HepG2 (cell line): ENCODE data around the gene ACOX3. TPM values are rescaled to one million over a fixed set of nuclear protein-coding genes. Genes with fewer than 3 reads are reported as not detected.

Experiments used
- EHMT2 ChIP-seq: fragments of 200-600 bp; sonication (generic); IDR thresholded peaks from 2 replicates; pipeline ENCODE4 v1.7.0; 2017; ENCODE audit warnings: antibody characterized with exemption, low read depth, low read length, borderline replicate concordance
- FOXK2 ChIP-seq: fragments of 450-650 bp; IDR thresholded peaks from 2 replicates; pipeline ENCODE4 v1.6.1; 2016
- KLF15 ChIP-seq: sonication (generic); formaldehyde crosslinking; IDR thresholded peaks from 2 replicates; pipeline ENCODE4 v1.8.1; 2023; ENCODE audit warnings: borderline replicate concordance, mild to moderate bottlenecking, inconsistent platforms, missing genetic modification reagents, mixed read lengths
- MEF2D ChIP-seq: sonication (generic); formaldehyde crosslinking; IDR thresholded peaks from 2 replicates; pipeline ENCODE4 v1.5.1; 2020; ENCODE audit warnings: mild to moderate bottlenecking, missing genetic modification reagents
- NFYC ChIP-seq: IDR thresholded peaks from 2 replicates; pipeline ENCODE4 v1.6.1; 2016; ENCODE audit warnings: missing genetic modification reagents, missing compliant biosample characterization
- RCOR2 ChIP-seq: IDR thresholded peaks from 2 replicates; pipeline ENCODE4 v1.6.1; 2016; ENCODE audit warnings: missing biosample characterization, missing genetic modification reagents
- RFXAP ChIP-seq: sonication (generic); formaldehyde crosslinking; IDR thresholded peaks from 2 replicates; pipeline ENCODE4 v1.4.0; 2020; ENCODE audit warnings: missing genetic modification reagents, borderline replicate concordance
- SIN3A ChIP-seq: IDR thresholded peaks from 2 replicates; pipeline ENCODE4 v1.6.1; 2011; ENCODE audit warnings: low read depth, mild to moderate bottlenecking, control low read depth, low read length, borderline replicate concordance
- TAF15 ChIP-seq: fragments of 200-400 bp; formaldehyde crosslinking; IDR thresholded peaks from one replicate; pipeline ENCODE4 v1.6.1; 2018; ENCODE audit warnings: mild to moderate bottlenecking, low read depth, low read length; ENCODE audit not compliant: poor library complexity, severe bottlenecking
- ZIK1 ChIP-seq: sonication (generic); formaldehyde crosslinking; IDR thresholded peaks from 2 replicates; pipeline ENCODE4 v1.5.0; 2020; ENCODE audit warnings: mild to moderate bottlenecking, low read depth, missing genetic modification reagents, borderline replicate concordance
- ZNF207 ChIP-seq: fragments of 450-650 bp; IDR thresholded peaks from 2 replicates; pipeline ENCODE4 v1.6.1; 2016; ENCODE audit warnings: antibody characterized with exemption, borderline replicate concordance
- ZNF564 ChIP-seq: sonication (generic); formaldehyde crosslinking; IDR thresholded peaks from 2 replicates; pipeline ENCODE4 v1.8.1; 2023; ENCODE audit warnings: mild to moderate bottlenecking, missing genetic modification reagents
- ZNF7 ChIP-seq: IDR thresholded peaks from 2 replicates; pipeline ENCODE4 v1.6.1; 2016; ENCODE audit warnings: missing biosample characterization, missing genetic modification reagents
- polyA plus RNA-seq, 8 experiments: library from polyadenylated mRNA; depleted of rRNA in 3 of 8; stranded (reverse) in 7 of 8; unstranded in 1 of 8; fragments of >200 nt; fragmentation: Illumina TruSeq in 4 of 8; extraction: Trizol in 4 of 8; gene quantifications; 2 replicates each; pipeline versions ENCODE4 v1.2.1 to v1.2.3, GENCODE V29; 2011 to 2016; ENCODE audit warnings: low read depth in 4 of 8, missing spikeins in 1 of 8, mixed read lengths in 1 of 8; ENCODE audit not compliant: insufficient read depth in 1 of 8
- total RNA-seq, 5 experiments: library from RNA; depleted of rRNA; stranded (reverse); fragments of >200 nt; fragmentation: Illumina TruSeq; extraction: Trizol; gene quantifications; 2 replicates each; pipeline ENCODE4 v1.2.3, GENCODE V29; 2016; ENCODE audit warnings: low read depth in 1 of 5
- TF ChIP-seq, protein P1 (sequence below): IDR thresholded peaks from 2 replicates; pipeline ENCODE4 v1.6.1; 2016; ENCODE audit warnings: missing compliant biosample characterization, missing genetic modification reagents, borderline replicate concordance
- TF ChIP-seq, protein P2 (sequence below): sonication (generic); formaldehyde crosslinking; IDR thresholded peaks from 2 replicates; pipeline ENCODE4 v1.4.0; 2020; ENCODE audit warnings: missing genetic modification reagents
- TF ChIP-seq, protein P3 (sequence below), 2 experiments: sonication (generic) in 1 of 2; formaldehyde crosslinking in 1 of 2; IDR thresholded peaks; 2 replicates each; pipeline versions ENCODE4 v1.4.0 to v1.6.1; 2016 to 2020; ENCODE audit warnings: borderline replicate concordance in 1 of 2, low read depth in 1 of 2, mild to moderate bottlenecking in 1 of 2, missing genetic modification reagents in 1 of 2
- TF ChIP-seq, protein P4 (sequence below): sonication (generic); formaldehyde crosslinking; IDR thresholded peaks from 2 replicates; pipeline ENCODE4 v1.4.0; 2020; ENCODE audit warnings: missing genetic modification reagents
- TF ChIP-seq, protein P5 (sequence below): sonication (generic); formaldehyde crosslinking; IDR thresholded peaks from 2 replicates; pipeline ENCODE4 v1.4.0; 2020; ENCODE audit warnings: low read depth, mild to moderate bottlenecking, missing genetic modification reagents

ACOX3 gene
- total and polyA plus RNA-seq, 2 of the 13 experiments (the other 11 are each of a cell fraction or from before 2014, with no cell fraction given): 4.2 to 17.8 TPM

DNA sequence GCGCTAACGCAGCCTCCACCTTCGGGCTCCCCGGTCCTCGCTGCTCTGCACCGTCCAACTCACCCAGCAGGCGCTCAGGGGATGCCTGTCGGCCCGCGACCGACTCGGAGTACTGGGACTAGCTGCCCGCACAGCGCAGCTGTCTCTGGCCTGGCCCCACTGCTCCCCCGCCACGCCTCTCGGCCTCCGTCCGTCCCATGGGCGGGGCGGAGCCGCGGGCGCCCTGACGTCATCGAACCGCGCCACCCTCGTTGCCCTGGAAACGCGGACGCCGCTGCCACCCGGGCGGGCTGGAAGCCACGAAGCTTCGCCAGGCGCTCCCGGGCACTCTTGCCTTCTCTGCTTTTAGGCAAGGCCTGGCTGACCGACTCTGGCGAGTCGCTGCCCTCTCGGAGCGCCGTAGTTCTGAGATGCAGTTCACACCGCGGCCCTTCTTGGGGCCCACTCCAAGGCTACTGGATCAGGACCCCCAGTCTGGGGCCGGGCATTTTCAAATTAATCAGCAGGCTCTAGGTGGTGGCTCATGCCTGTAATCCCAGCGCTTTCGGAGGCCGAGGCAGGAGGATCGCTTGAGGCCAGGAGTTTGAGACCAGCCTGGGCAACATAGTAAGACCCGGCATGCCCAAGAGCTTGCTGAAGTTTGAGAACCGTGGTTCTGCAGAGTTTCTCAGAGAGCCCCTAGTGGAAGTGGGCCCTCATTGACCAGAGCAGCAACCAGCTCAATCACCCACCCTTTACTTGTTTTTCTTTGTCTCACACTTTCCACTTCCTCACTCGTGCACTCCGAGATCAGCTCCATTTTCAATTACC is 12.0 kb downstream of the ACOX3 start (continued):
- TF ChIP-seq, protein P1, sequence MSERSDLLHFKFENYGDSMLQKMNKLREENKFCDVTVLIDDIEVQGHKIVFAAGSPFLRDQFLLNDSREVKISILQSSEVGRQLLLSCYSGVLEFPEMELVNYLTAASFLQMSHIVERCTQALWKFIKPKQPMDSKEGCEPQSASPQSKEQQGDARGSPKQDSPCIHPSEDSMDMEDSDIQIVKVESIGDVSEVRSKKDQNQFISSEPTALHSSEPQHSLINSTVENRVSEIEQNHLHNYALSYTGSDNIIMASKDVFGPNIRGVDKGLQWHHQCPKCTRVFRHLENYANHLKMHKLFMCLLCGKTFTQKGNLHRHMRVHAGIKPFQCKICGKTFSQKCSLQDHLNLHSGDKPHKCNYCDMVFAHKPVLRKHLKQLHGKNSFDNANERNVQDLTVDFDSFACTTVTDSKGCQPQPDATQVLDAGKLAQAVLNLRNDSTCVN: no peak
- TF ChIP-seq, protein P2, sequence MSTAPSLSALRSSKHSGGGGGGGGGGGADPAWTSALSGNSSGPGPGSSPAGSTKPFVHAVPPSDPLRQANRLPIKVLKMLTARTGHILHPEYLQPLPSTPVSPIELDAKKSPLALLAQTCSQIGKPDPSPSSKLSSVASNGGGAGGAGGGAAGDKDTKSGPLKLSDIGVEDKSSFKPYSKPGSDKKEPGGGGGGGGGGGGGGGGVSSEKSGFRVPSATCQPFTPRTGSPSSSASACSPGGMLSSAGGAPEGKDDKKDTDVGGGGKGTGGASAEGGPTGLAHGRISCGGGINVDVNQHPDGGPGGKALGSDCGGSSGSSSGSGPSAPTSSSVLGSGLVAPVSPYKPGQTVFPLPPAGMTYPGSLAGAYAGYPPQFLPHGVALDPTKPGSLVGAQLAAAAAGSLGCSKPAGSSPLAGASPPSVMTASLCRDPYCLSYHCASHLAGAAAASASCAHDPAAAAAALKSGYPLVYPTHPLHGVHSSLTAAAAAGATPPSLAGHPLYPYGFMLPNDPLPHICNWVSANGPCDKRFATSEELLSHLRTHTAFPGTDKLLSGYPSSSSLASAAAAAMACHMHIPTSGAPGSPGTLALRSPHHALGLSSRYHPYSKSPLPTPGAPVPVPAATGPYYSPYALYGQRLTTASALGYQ: no peak
- TF ChIP-seq ZNF564 (CRISPR knock-in tag) (no peak), KLF15 (no peak), MEF2D (peak; percentile 46; the same call in 1 of the 2 replicates), EHMT2 (no peak), RCOR2 (no peak), TAF15 (no peak), ZIK1 (no peak; the same call in 1 of the 2 replicates), NFYC (0 out of 2 replicates have a peak, but pooled peaks have one; percentile 15), ZNF207 (no peak), ZNF7 (CRISPR knock-in tag) (no peak), SIN3A (peak; percentile 99), RFXAP (no peak), FOXK2 (no peak)
- TF ChIP-seq, protein P3, sequence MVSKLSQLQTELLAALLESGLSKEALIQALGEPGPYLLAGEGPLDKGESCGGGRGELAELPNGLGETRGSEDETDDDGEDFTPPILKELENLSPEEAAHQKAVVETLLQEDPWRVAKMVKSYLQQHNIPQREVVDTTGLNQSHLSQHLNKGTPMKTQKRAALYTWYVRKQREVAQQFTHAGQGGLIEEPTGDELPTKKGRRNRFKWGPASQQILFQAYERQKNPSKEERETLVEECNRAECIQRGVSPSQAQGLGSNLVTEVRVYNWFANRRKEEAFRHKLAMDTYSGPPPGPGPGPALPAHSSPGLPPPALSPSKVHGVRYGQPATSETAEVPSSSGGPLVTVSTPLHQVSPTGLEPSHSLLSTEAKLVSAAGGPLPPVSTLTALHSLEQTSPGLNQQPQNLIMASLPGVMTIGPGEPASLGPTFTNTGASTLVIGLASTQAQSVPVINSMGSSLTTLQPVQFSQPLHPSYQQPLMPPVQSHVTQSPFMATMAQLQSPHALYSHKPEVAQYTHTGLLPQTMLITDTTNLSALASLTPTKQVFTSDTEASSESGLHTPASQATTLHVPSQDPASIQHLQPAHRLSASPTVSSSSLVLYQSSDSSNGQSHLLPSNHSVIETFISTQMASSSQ (IDR thresholded peaks at IDR 0.05; ENCODE audit: low read depth): no peak
- TF ChIP-seq, protein P3 (CRISPR knock-in tag; IDR thresholded peaks at IDR 0.05; ENCODE audit: borderline replicate concordance): peak; percentile 15; the same call in 1 of the 2 replicates
- TF ChIP-seq, protein P4, sequence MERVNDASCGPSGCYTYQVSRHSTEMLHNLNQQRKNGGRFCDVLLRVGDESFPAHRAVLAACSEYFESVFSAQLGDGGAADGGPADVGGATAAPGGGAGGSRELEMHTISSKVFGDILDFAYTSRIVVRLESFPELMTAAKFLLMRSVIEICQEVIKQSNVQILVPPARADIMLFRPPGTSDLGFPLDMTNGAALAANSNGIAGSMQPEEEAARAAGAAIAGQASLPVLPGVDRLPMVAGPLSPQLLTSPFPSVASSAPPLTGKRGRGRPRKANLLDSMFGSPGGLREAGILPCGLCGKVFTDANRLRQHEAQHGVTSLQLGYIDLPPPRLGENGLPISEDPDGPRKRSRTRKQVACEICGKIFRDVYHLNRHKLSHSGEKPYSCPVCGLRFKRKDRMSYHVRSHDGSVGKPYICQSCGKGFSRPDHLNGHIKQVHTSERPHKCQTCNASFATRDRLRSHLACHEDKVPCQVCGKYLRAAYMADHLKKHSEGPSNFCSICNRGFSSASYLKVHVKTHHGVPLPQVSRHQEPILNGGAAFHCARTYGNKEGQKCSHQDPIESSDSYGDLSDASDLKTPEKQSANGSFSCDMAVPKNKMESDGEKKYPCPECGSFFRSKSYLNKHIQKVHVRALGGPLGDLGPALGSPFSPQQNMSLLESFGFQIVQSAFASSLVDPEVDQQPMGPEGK: peak; percentile 84
- TF ChIP-seq, protein P5, sequence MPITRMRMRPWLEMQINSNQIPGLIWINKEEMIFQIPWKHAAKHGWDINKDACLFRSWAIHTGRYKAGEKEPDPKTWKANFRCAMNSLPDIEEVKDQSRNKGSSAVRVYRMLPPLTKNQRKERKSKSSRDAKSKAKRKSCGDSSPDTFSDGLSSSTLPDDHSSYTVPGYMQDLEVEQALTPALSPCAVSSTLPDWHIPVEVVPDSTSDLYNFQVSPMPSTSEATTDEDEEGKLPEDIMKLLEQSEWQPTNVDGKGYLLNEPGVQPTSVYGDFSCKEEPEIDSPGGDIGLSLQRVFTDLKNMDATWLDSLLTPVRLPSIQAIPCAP (CRISPR knock-in tag): no peak
